Endothelial cell of umbilical vein (primary cell): ENCODE results near the gene HPGDS. TPM values are rescaled to one million over a fixed set of nuclear protein-coding genes. Genes with fewer than 3 reads are reported as not detected.

Source experiments
- BruUV-seq: library from RNA; stranded (reverse); fragments of 400-500 nt; replicated peaks from 2 replicates; lab custom pipeline; 2021; lab: Mats Ljungman, UMichigan
- CTCF ChIA-PET: fragments of 300-600, 350-600 bp; sonication (Branson Sonifier 250); formaldehyde crosslinking; loops from one replicate; lab custom pipeline; 2021; ENCODE audit warnings: antibody characterized with exemption, inconsistent platforms; lab: Charles Lee
- POLR2A ChIA-PET: fragments of 300-600, 350-600 bp; sonication (Branson Sonifier 250); formaldehyde crosslinking; loops from one replicate; lab custom pipeline; 2021; ENCODE audit warnings: antibody characterized with exemption, inconsistent platforms; lab: Charles Lee
- DNase-seq: peaks from one replicate; pipeline ENCODE4 v3.0.0-alpha.2; 2011; ENCODE audit warnings: low read depth, low spot score
- FAIRE-seq: peaks from 2 replicates; lab custom pipeline; 2011; peaks lifted over from hg19 to GRCh38; lab: Jason Lieb, UNC
- H2AFZ ChIP-seq: 2 replicates; pipeline ENCODE4 v1.6.0; 2012; ENCODE audit warnings: low read depth, low read length, control low read depth, inconsistent platforms
- H3K27ac ChIP-seq: 2 replicates; pipeline ENCODE4 v1.5.1; 2011; ENCODE audit warnings: low read depth, mild to moderate bottlenecking, control low read depth, low read length, moderate library complexity; ENCODE audit not compliant: insufficient read depth
- H3K27me3 ChIP-seq, 2 experiments: 2 replicates each; pipeline versions ENCODE4 v1.6.0 to v1.6.1; 2011; ENCODE audit warnings: low read length in 2 of 2, mixed read lengths in 1 of 2; ENCODE audit not compliant: control insufficient read depth in 2 of 2, insufficient read depth in 2 of 2
- H3K36me3 ChIP-seq, 2 experiments: 2 replicates in 1 of 2; 3 replicates in 1 of 2; pipeline ENCODE4 v1.5.1; 2011; ENCODE audit warnings: low read length in 2 of 2, mild to moderate bottlenecking in 1 of 2, moderate library complexity in 1 of 2; ENCODE audit not compliant: control insufficient read depth in 2 of 2, insufficient read depth in 2 of 2; ENCODE audit errors: extremely low read depth in 1 of 2
- H3K4me1 ChIP-seq: 3 replicates; pipeline ENCODE4 v1.5.1; 2011; ENCODE audit warnings: mild to moderate bottlenecking, low read length; ENCODE audit not compliant: control insufficient read depth, insufficient read depth; ENCODE audit errors: extremely low read depth
- H3K4me2 ChIP-seq: 2 replicates; pipeline ENCODE4 v1.6.1; 2011; ENCODE audit warnings: low read length, control low read depth, mixed read lengths; ENCODE audit not compliant: insufficient read depth
- H3K4me3 ChIP-seq, 3 experiments: fragments of 200-600 bp in 1 of 3; sonication (generic), shearing (Covaris generic) in 1 of 3; replicated peaks in 1 of 3; 2 replicates each; pipeline ENCODE4 v1.5.1; 2011 to 2016; ENCODE audit warnings: control low read depth in 3 of 3, low read length in 3 of 3, mild to moderate bottlenecking in 2 of 3, inconsistent platforms in 1 of 3, low read depth in 1 of 3, moderate library complexity in 1 of 3; ENCODE audit not compliant: insufficient read depth in 1 of 3
- H3K79me2 ChIP-seq: 2 replicates; pipeline ENCODE4 v1.6.0; 2012; ENCODE audit warnings: low read length, inconsistent platforms; ENCODE audit not compliant: control insufficient read depth, insufficient read depth
- H3K9ac ChIP-seq: replicated peaks from 2 replicates; pipeline ENCODE3; 2011; ENCODE audit warnings: low read length, control low read depth; ENCODE audit not compliant: insufficient read depth; ENCODE audit errors: extremely low read depth
- H3K9me1 ChIP-seq: replicated peaks from 3 replicates; pipeline ENCODE4 v1.6.0; 2011; ENCODE audit warnings: mild to moderate bottlenecking, low read length; ENCODE audit not compliant: control insufficient read depth, insufficient read depth; ENCODE audit errors: extremely low read depth
- H3K9me3 ChIP-seq: replicated peaks from 2 replicates; pipeline ENCODE4 v1.5.1; 2012; ENCODE audit warnings: low read length, inconsistent platforms; ENCODE audit not compliant: control insufficient read depth, insufficient read depth
- H4K20me1 ChIP-seq: replicated peaks from 2 replicates; pipeline ENCODE3; 2011; ENCODE audit warnings: mild to moderate bottlenecking, low read length; ENCODE audit not compliant: control insufficient read depth, insufficient read depth; ENCODE audit errors: extremely low read depth
- GATA2 ChIP-seq: IDR thresholded peaks from 2 replicates; pipeline ENCODE4 v1.7.0; 2011; ENCODE audit warnings: low read depth, mild to moderate bottlenecking, moderate library complexity, mixed read lengths, low read length; ENCODE audit not compliant: insufficient read length, insufficient read depth
- JUN ChIP-seq: IDR thresholded peaks from 2 replicates; pipeline ENCODE4 v1.6.1; 2011; ENCODE audit warnings: borderline replicate concordance, low read depth; ENCODE audit not compliant: insufficient read length, insufficient read depth
- MYC ChIP-seq: IDR thresholded peaks from one replicate; pipeline ENCODE4 v1.6.1; 2011; ENCODE audit warnings: mild to moderate bottlenecking, low read depth, low read length
- dilution Hi-C: fragments of 300-500 bp; cut with MboI; formaldehyde crosslinking; loops from one replicate; pipeline ENCODE4 v1.15.0; 2019; ENCODE audit warnings: low sequenced_read_pairs; ENCODE audit not compliant: extremely low pct_ligation_motif_present
- intact Hi-C: fragments of 100-400 bp; cut with micrococcal nuclease; formaldehyde crosslinking; loops from one replicate; pipeline ENCODE4 v1.10.0; 2022
- polyA plus RNA-seq, 4 experiments: library from polyadenylated mRNA; depleted of rRNA in 3 of 4; stranded (reverse) in 3 of 4; unstranded in 1 of 4; fragments of >200 nt; gene quantifications; 2 replicates each; pipeline versions ENCODE4 v1.2.1 to v1.2.3, GENCODE V29; 2011 to 2012; ENCODE audit warnings: missing spikeins in 1 of 4
- total RNA-seq: library from RNA; stranded (reverse); gene quantifications from 2 replicates; pipeline ENCODE4 v1.2.3, GENCODE V29; 2021

HPGDS gene
- total and polyA plus RNA-seq, 2 donors (not counting 3 experiments of a cell fraction or from before 2014, with no cell fraction given), result not detected

DNA sequence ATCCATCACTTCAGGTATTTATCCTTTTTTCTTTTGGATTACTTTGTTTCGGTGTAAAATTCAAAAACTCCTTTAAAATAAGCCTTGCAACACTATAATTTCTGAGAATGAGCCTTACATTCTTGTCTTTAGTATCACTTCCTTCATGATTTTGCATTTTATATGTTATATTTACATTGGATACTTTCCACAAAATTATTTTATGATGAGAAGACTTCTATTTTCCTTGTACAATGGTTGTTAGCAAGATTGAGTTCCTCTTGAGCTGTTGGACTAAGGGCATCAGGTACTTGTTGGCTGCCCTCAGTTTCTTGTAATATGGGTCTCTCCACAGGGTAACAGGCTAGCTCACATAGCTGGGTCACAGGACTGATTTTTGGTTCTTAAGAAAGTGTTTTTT is 22.7 kb upstream of the HPGDS start:
- Histone ChIP-seq H3K27ac (peak overlapping the region; percentile 89), H2AFZ (peak overlapping the region; percentile 26), H3K9me3 (no peaks in the 10 kb centered on the region), H3K36me3 (no peaks in the 10 kb centered on the region), H3K4me2 (peak overlapping the region; percentile 81), H3K9ac (peak overlapping the region; percentile 55), H3K4me1 (peaks cover 37% of the 10 kb centered on the region), H3K79me2 (no peaks in the 10 kb centered on the region), H4K20me1 (no peaks in the 10 kb centered on the region), H3K4me3 (no peak overlapping the region), H3K9me1 (no peaks in the 10 kb centered on the region), H3K27me3 (no peaks in the 10 kb centered on the region)
- intact Hi-C loops, result loop anchor here (2.0 kb wide), 1 partner anchor 59 kb away; no protein-coding TSS in a partner anchor
- CTCF ChIA-PET, result interaction anchor here (1.1 to 2.7 kb wide), 4 partner anchors 8 to 31 kb away, joined by 3 to 8 read pairs (median 5); no protein-coding TSS in a partner anchor
- BruUV-seq, result no TSS peak
- POLR2A ChIA-PET, result no interaction called here
- dilution Hi-C loops, result no loop called here
- TF ChIP-seq MYC (no peak), JUN (peak; percentile 21)
- FAIRE-seq (peak; percentile 69), DNase-seq (peak; percentile 66)

- POLR2A ChIA-PET, result interaction anchor here (0.6 kb wide), 1 partner anchor 66 kb away, joined by 5 read pairs; no protein-coding TSS in a partner anchor
- no TSS peak for BruUV-seq
- Histone ChIP-seq H3K9me3 (no peaks in the 10 kb centered on the region), H4K20me1 (no peaks in the 10 kb centered on the region), H3K27ac (peak overlapping the region; percentile 89), H3K9ac (peak overlapping the region; percentile 55), H3K4me2 (peak overlapping the region; percentile 81), H3K36me3 (no peaks in the 10 kb centered on the region), H2AFZ (peak overlapping the region; percentile 57), H3K27me3 (no peaks in the 10 kb centered on the region), H3K4me3 (no peak overlapping the region), H3K79me2 (no peaks in the 10 kb centered on the region), H3K4me1 (peaks cover 37% of the 10 kb centered on the region), H3K9me1 (no peaks in the 10 kb centered on the region)
- TF ChIP-seq JUN (no peak), GATA2 (peak; percentile 27)
- peak; percentile 24 for DNase-seq
- CTCF ChIA-PET, result interaction anchor here (1.0 to 2.7 kb wide), 5 partner anchors 9 to 31 kb away, joined by 3 to 8 read pairs (median 4); no protein-coding TSS in a partner anchor
- FAIRE-seq, result no peak
- dilution Hi-C loops, result no loop called here
- intact Hi-C loops, result loop anchor here (2.0 kb wide), 1 partner anchor 58 kb away; no protein-coding TSS in a partner anchor
Measured at GRCh38 chr4:94364527-94364926, 21.9 kb upstream of the HPGDS start.
